Panc1 (cell line): ENCODE measurements around the gene PCDHGC5. TPM values are rescaled to one million over a fixed set of nuclear protein-coding genes. Genes with fewer than 3 reads are reported as not detected.

Experiments used
- ATAC-seq: fragments of 200-7000 bp; cut with Tn5 transposase; 2 replicates; pipeline ENCODE4 v1.9.1; 2020; ENCODE audit warnings: mild to moderate bottlenecking, moderate library complexity
- BruUV-seq: library from RNA; stranded (reverse); fragments of 400-500 nt; replicated peaks from 2 replicates; lab custom pipeline; 2021; lab: Mats Ljungman, UMichigan
- CTCF ChIA-PET: fragments of 300-600 bp; sonication (Branson Sonifier 250); formaldehyde crosslinking; loops from one replicate; lab custom pipeline; 2022; ENCODE audit warnings: antibody characterized with exemption; lab: Charles Lee
- POLR2A ChIA-PET: fragments of 300-600 bp; sonication (Branson Sonifier 250); formaldehyde crosslinking; loops from one replicate; lab custom pipeline; 2022; ENCODE audit warnings: antibody characterized with exemption; lab: Charles Lee
- DNase-seq: peaks from one replicate; pipeline ENCODE4 v3.0.0-alpha.2; 2010; ENCODE audit warnings: low read depth, low spot score
- H3K27ac ChIP-seq: 2 replicates; pipeline ENCODE4 v1.5.1; 2011; ENCODE audit warnings: mild to moderate bottlenecking, low read length, inconsistent platforms
- H3K27me3 ChIP-seq: fragments of 200-500 bp; sonication (Bioruptor generic); 2 replicates; pipeline ENCODE4 v1.6.0; 2014; ENCODE audit warnings: low read length, inconsistent platforms; ENCODE audit not compliant: control insufficient read depth, insufficient read depth
- H3K36me3 ChIP-seq: fragments of 200-500 bp; sonication (Bioruptor generic); 2 replicates; pipeline ENCODE4 v1.5.1; 2014; ENCODE audit warnings: inconsistent platforms, mild to moderate bottlenecking, low read length, moderate library complexity; ENCODE audit not compliant: control insufficient read depth, insufficient read depth
- H3K4me1 ChIP-seq: 2 replicates; pipeline ENCODE4 v1.5.1; 2011; ENCODE audit warnings: inconsistent platforms, mild to moderate bottlenecking, low read length, moderate library complexity; ENCODE audit not compliant: control insufficient read depth, insufficient read depth
- H3K4me3 ChIP-seq, 2 experiments: 2 replicates each; pipeline ENCODE4 v1.5.1; 2011 to 2012; ENCODE audit warnings: low read depth in 2 of 2, low read length in 2 of 2, mild to moderate bottlenecking in 2 of 2, inconsistent platforms in 1 of 2, moderate library complexity in 1 of 2
- H3K9me3 ChIP-seq: fragments of 200-500 bp; sonication (Bioruptor generic); 2 replicates; pipeline ENCODE4 v1.5.1; 2014; ENCODE audit warnings: low read depth, mild to moderate bottlenecking, inconsistent platforms, low read length, moderate library complexity; ENCODE audit not compliant: control insufficient read depth, insufficient read depth
- SIN3A ChIP-seq: IDR thresholded peaks from 2 replicates; pipeline ENCODE4 v1.6.1; 2012; ENCODE audit warnings: low read depth, mild to moderate bottlenecking, low read length, moderate library complexity, borderline replicate concordance; ENCODE audit not compliant: insufficient read depth
- in situ Hi-C: cut with HindIII; loops from 2 replicates; pipeline ENCODE4 v1.10.0; 2016; ENCODE audit warnings: low sequenced_read_pairs, low pct_unique_long_range_greater_than_20kb
- intact Hi-C: fragments of 100-400 bp; cut with micrococcal nuclease; formaldehyde crosslinking; loops from one replicate; pipeline ENCODE4 v1.10.0; 2022; ENCODE audit not compliant: unreplicated experiment
- total RNA-seq: library from RNA; stranded (reverse); gene quantifications from one replicate; pipeline ENCODE4 v1.2.1, GENCODE V29; 2021; ENCODE audit not compliant: unreplicated experiment

PCDHGC5 gene
- total RNA-seq, 1 experiment from 2014 or later, result 0.36 TPM

GRCh38 chr5:141534492-141535213 lies 45.8 kb downstream of the PCDHGC5 start:
- H3K36me3 ChIP-seq, result 0 out of 2 replicates have a peak, but pooled peaks cover 4% of the 10 kb centered on the region
- ChIA-PET POLR2A (interaction anchor here (0.6 to 0.7 kb wide), 2 partner anchors 23 to 508 kb away, joined by 6 to 15 read pairs; no protein-coding TSS in a partner anchor), CTCF (no interaction called here)
- no peak for TF ChIP-seq SIN3A
- no peaks in the 10 kb centered on the region for H3K4me1 ChIP-seq
- no peaks in the 10 kb centered on the region for H3K9me3 ChIP-seq
- no peak for ATAC-seq
- no peak overlapping the region for H3K4me3 ChIP-seq
- H3K27me3 ChIP-seq, result no peaks in the 10 kb centered on the region
- intact Hi-C loops, result no loop called here
- in situ Hi-C loops, result no loop called here
- no peak for DNase-seq
- no peak overlapping the region for H3K27ac ChIP-seq
- BruUV-seq, result no TSS peak

Other genes with a start within 250 kb of the PCDHGC5 start
- gene PCDHB15, start 243.7 kb upstream of the PCDHGC5 start, total RNA-seq, result 0.15 TPM
- gene SLC25A2, start 185.0 kb upstream of the PCDHGC5 start, total RNA-seq, result 0.28 TPM
- 71.0 TPM for gene TAF7, start 168.3 kb upstream of the PCDHGC5 start, total RNA-seq
- 0.92 TPM for gene PCDHGA1, start 158.6 kb upstream of the PCDHGC5 start, total RNA-seq
- 0.05 TPM for gene PCDHGA2, start 150.3 kb upstream of the PCDHGC5 start, total RNA-seq
- gene PCDHGA3, start 145.3 kb upstream of the PCDHGC5 start, total RNA-seq, result not detected
- 2.0 TPM for gene PCDHGB1, start 139.0 kb upstream of the PCDHGC5 start, total RNA-seq
- gene PCDHGA4, start 134.1 kb upstream of the PCDHGC5 start, total RNA-seq, result 0.69 TPM
- gene PCDHGB2, start 129.1 kb upstream of the PCDHGC5 start, total RNA-seq, result 5.3 TPM
- gene PCDHGA5, start 124.9 kb upstream of the PCDHGC5 start, total RNA-seq, result 0.67 TPM
- 0.49 TPM for gene PCDHGB3, start 118.8 kb upstream of the PCDHGC5 start, total RNA-seq
- gene PCDHGA6, start 115.2 kb upstream of the PCDHGC5 start, total RNA-seq, result 0.59 TPM
- 0.18 TPM for gene PCDHGA7, start 106.3 kb upstream of the PCDHGC5 start, total RNA-seq
- gene PCDHGB4, start 101.4 kb upstream of the PCDHGC5 start, total RNA-seq, result 0.21 TPM
- 0.18 TPM for gene PCDHGA8, start 96.4 kb upstream of the PCDHGC5 start, total RNA-seq
- 0.87 TPM for gene PCDHGB5, start 91.1 kb upstream of the PCDHGC5 start, total RNA-seq
- gene PCDHGA9, start 86.3 kb upstream of the PCDHGC5 start, total RNA-seq, result 0.15 TPM
- 0.23 TPM for gene PCDHGB6, start 81.1 kb upstream of the PCDHGC5 start, total RNA-seq
- gene PCDHGA10, start 76.1 kb upstream of the PCDHGC5 start, total RNA-seq, result 0.69 TPM
- gene PCDHGB7, start 71.4 kb upstream of the PCDHGC5 start, total RNA-seq, result 6.7 TPM
- gene PCDHGA11, start 68.0 kb upstream of the PCDHGC5 start, total RNA-seq, result 0.39 TPM
- 0.21 TPM for gene PCDHGA12, start 58.6 kb upstream of the PCDHGC5 start, total RNA-seq
- 54.1 TPM for gene PCDHGC3, start 13.1 kb upstream of the PCDHGC5 start, total RNA-seq
- 0.57 TPM for gene PCDHGC4, start 4.1 kb upstream of the PCDHGC5 start, total RNA-seq
- 155 TPM for gene DIAPH1, start 129.9 kb downstream of the PCDHGC5 start, total RNA-seq
- gene HDAC3, start 147.8 kb downstream of the PCDHGC5 start, total RNA-seq, result 75.5 TPM
- gene RELL2, start 147.9 kb downstream of the PCDHGC5 start, total RNA-seq, result 13.3 TPM
- 32.8 TPM for gene FCHSD1, start 162.3 kb downstream of the PCDHGC5 start, total RNA-seq
- 2.5 TPM for gene ARAP3, start 193.1 kb downstream of the PCDHGC5 start, total RNA-seq